Prostate gland (tissue), 2 donors: ENCODE data around the gene TMEM233.

Experiments used
- CTCF ChIP-seq, 4 experiments: fragments of 200-600 bp in 2 of 4; fragments of 450-650 bp in 2 of 4; sonication (generic) in 2 of 4; IDR thresholded peaks; 1 replicate in 3 of 4; 2 replicates in 1 of 4; pipeline ENCODE4 v1.5.1; 2016 to 2019; ENCODE audit warnings: antibody characterized with exemption in 4 of 4, mild to moderate bottlenecking in 2 of 4, moderate library complexity in 2 of 4
- POLR2A ChIP-seq: fragments of 450-650 bp; IDR thresholded peaks from one replicate; pipeline ENCODE4 v1.6.1; 2016; ENCODE audit warnings: antibody characterized with exemption, mild to moderate bottlenecking

- TF ChIP-seq CTCF (IDR thresholded peaks at IDR 0.05) (no peak), POLR2A (no peak)
Observed at GRCh38 chr12:119672194-119672593, 78.6 kb downstream of the TMEM233 start.
